ENCODE data around the gene GULP1.
"Not testable (repeated sequence)": the region's sequence is repeated elsewhere in the genome, so short reads cannot be mapped to it uniquely, and the experiment has no call there.

GULP1 gene

GRCh38 chr2:188569431-188570165 is 277.9 kb downstream of the GULP1 start:
- no peak for DNase-seq

GRCh38 chr2:188570370-188570769 is 278.7 kb downstream of the GULP1 start:
- DNase-seq: no peak

DNA sequence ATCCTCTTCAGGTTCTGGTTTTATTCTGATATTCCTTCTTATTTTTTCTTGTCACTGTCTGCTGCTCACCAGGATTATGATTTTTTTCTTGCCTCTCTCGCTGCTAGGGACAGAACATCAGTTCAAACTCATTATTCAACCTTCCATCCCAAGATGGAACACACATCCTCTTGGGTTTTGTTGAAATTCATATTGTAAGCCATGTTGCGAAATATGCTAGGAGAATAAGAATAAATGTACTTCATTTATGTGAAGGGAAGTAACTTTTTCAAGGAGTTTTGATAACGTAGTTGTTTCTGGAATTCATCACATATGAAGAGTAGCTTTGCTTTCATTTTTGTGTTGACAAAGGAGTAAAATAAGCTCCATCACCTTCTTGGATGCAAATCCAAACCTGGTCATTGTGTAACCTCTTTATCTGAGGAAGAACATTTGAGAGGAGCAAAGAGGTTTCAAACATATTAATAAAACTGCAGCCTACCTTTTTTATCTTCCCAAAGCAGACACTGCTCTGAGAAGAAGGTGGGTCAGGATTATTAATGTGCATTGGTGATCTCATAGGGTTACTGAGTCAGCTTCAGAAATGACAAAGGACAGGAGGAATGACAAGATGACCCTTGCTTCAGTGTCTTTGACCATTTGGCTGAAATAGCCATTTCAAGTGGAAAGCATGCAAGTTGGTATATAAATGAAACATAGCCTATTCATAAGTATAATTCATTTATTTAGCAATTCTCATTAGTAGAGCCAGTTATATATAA is 280.0 kb downstream of the GULP1 start:
- no peak for DNase-seq

DNA sequence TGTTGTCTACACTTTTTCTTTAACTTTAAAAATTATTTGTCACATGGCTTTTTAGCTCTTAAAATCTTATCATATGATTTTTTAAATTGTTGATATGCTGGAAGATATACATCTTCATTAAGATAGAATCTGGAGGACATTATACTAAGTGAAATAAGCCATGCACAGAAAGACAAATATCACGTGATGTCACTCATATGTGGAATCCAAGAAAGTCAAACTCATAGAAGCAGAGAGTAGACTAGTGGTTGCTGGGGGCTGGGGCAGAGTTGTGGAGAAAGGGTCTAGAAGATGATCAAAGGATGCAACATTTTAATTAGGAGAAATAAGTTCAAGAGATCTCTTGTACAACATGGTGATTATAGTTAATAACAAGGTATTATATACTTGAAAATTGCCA is 280.9 kb downstream of the GULP1 start:
- no peak for DNase-seq

GRCh38 chr2:188573453-188573852 is 281.8 kb downstream of the GULP1 start:
- DNase-seq: no peak

DNA sequence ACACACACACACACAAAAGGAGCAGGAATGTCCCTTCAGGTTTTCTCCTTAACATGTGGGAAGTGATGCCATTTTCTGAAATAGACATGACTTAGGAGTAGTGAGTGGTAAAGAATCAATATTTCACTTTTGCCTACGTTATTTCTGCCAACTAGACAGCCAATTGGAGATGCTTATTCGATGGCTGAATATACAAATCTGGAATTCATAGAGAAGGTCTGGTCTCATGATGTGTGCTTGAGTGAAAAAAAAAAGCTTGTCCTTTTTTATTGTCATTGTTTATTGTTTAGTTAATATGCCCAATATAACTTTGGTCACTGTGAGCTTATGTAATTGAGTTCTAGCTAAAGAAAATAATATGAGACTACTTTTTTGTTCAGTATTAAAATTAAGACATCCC is 284.3 kb downstream of the GULP1 start:
- DNase-seq: no peak

GRCh38 chr2:188576651-188577050 is 285.0 kb downstream of the GULP1 start:
- DNase-seq: no peak

- no peak for DNase-seq
These were observed 285.6 kb downstream of the GULP1 start for GRCh38 chr2:188577231-188577630.

DNA sequence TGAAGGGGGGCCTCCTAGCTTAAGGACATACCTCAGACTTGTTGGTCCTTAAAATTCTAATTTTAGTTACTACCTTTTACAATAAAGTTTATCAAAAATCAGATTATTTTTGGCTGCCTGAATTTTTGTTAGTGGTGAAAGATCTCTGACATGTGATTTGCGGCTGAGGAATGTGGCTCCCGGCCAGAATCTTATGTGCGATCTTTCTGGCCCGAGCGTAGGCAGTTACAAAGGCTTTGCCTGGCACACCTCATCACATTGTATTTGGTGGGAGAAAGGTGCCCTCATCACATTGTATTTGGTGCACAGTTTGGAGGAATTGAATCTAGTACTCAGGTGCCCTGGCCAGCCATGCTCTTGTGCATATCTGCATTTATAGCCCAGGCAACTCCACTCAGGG is 289.1 kb downstream of the GULP1 start:
- DNase-seq: no peak

DNA sequence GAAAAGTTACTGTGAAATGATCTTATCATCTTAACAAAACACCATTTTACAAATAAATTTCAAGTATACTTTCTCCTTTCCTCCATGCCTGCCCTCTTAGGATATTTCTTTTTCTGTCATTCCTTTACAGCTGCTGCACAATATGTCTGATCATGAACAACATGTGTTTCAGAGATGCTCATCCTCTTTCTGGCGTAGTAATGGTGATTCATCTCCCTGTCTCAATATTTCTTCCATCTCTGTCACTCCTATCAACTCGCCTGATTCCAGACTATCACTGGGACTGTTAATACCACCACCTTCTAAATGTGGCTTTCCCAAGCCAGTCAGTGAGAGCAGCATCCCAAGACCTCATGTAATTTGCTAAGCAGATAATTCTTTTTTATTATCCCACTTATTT is 290.5 kb downstream of the GULP1 start:
- DNase-seq: no peak

GRCh38 chr2:188588235-188588634 is 296.6 kb downstream of the GULP1 start:
- DNase-seq: no peak

- no peak for DNase-seq
These were observed 304.4 kb downstream of the GULP1 start for GRCh38 chr2:188596054-188596453.

DNA sequence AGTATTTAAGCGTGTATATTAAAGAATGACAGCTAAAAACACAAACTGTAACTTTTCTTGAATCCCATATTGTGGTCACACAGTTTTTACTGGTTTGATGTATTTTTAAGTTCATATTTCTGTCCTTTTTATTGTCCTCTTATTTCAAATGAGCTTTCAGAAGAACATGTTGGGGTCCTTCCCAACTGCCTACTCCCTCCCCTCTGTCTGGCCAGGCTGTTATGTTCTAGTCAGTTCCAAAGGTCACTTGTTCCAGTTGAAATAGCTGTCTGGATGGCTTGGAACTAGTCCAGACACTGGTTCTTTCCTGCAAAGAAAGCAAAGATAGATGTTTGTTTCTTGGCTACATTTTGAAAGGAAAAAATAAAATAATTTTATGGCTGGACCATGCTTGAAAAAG is 306.9 kb downstream of the GULP1 start:
- DNase-seq: no peak

DNA sequence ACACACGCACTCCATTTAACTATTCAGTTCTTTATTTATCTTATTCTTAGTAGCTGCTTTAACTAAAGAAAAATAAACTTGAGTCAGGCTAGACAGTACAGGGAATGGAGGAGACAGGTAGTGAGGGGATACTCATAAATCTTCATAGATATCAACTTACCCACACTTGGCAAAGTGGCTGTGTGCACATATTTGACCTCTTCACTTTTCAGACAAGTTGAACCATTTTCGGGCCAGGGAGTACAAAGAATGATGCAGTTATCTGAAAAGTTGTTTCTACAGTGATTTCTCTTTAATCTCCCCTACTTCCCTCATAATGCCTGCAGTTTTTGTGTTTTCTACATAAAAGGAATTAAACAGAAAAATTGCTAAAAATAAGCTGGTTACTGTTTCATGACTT is 307.5 kb downstream of the GULP1 start:
- no peak for DNase-seq

DNA sequence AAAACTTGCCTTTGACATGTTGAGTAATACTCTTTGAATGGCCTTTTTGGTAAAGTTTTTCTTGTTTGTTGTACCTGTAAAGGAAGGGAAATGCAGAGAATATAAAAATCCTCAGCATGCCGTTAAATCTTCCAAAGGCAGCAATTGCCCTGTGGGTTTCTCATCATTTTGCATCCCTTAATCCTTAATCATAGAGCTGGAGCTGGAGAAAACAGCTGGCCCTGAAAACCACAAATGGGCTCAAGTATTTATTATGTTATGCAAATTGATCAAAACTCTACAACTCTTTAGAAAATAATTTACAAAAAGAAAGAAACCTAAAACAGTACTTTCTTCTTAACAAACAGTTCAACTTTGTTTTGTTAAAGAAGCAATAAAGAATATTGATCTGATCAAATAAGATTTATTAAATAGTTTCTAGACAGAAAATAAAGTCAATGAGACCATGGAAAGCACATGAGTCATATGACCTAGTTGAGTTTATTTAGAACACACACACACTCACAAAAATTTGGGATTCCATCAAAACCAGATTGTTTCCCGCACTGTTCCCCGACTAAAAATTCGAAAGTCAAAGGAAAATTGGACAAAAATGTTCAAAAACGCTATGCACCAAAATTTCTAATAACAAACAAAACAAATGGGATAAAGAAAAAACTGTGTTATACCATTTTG is 309.0 kb downstream of the GULP1 start:
- no peak for DNase-seq

- DNase-seq: no peak
These were observed 309.7 kb downstream of the GULP1 start for GRCh38 chr2:188601391-188601790.

- no peak for DNase-seq
These were observed 310.3 kb downstream of the GULP1 start for GRCh38 chr2:188601927-188602326.

GRCh38 chr2:188604579-188604978 is 312.9 kb downstream of the GULP1 start:
- DNase-seq: no peak

GRCh38 chr2:188605609-188606584 is 314.2 kb downstream of the GULP1 start:
- not testable (repeated sequence) for DNase-seq

DNA sequence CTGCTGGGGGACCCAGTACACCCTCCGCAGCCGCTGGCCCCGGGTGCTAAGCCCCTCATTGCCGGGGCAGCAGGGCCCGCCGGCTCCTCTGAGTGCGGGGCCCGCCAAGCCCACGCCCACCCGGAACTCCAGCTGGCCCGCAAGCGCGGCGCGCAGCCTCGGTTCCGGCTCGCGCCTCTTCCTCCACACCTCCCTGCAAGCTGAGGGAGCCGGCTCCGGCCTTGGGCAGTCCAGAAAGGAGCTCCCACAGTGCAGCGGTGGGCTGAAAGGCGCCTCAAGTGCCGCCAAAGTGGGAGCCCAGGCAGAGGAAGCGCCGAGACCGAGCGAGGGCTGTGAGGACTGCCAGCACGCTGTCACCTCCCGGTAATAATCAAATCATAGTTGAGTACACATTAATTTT is 314.9 kb downstream of the GULP1 start:
- DNase-seq: not testable (repeated sequence)

DNA sequence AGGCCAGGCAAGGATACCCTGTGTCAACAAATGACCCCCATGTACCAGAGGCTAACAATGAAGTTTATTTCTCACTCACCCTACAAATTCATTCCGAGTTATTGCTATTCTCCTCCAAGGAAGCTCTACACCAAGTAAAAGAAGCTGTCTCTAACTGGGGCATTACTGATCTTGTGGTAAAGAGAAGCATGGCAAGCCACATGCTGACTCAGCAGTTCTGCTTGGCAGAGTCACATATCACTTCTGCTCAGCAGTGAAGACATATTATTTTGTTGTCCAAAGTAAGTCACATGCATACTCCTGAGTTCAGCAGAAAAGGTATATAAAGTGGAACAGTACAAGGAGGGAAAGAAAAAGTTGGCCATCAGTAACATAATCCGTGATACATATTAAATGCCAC is 315.8 kb downstream of the GULP1 start:
- DNase-seq: no peak

DNA sequence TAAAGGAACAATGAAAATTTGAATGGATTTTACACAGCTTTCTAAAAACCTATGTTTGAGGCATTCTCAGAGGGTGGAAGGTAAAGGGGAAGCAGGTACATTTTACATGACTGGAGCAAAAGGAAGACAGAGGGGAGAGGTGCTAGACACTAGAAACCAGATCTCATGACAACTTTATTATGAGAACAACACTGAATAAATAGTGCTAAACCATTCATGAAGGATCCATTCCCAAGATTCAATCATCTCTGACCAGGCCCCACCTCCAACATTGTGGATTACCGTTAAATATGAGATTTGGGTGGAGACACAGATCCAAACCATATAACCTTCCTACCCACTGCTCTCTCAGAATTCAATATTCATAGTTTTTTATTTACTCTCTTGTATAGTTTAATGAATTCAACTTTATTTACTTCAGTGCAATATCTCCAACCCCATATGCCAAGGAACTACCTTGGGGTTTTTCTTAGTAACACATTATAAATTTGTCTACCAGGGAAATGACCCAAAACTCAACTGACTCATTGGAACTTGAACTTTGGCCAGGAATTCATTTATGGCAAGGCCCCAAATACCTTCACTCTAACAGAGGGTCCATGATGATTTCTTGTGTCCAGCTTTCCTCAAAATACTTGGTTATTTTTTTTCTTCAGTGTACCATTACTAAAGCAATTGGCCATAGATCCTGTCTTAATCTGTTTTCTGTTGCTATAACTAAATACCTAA is 317.8 kb downstream of the GULP1 start:
- no peak for DNase-seq

All from activated naive CD4-positive, alpha-beta T cell treated with Interleukin-2 at 50 U/mL for 16 hours (primary cell).